ENCODE data around the gene SOS1.

SOS1 gene

DNA sequence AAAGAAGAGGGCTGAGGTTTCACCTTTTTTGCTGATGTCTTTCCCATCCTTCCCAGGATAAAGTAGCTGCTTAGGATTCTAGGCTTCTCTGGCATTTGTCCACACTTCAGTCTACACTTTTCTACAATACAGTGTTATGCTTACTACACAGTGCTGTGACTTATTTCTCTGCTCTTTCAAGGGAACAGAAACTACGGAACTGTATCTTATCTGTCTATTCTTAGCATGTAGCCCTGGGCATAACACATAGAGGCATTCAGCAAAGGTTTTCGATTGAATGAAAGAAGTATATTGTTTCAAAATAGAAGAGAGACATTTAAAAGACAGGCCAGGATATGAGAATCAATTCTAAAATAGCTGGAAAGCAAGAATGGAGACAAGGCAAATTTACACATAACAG lies 120.3 kb downstream of the SOS1 start:
- H3K9me3 ChIP-seq (ENCODE audit: control insufficient read depth, low read length) = no peaks in the 10 kb centered on the region

GRCh38 chr2:38997781-38998180 lies 123.1 kb downstream of the SOS1 start:
- DNase-seq = peak; percentile 93
- no peak overlapping the region for H3K4me3 ChIP-seq (ENCODE audit: insufficient read depth in 1 of 2, low read depth in 1 of 2, low read length in 2 of 2)
- no peak overlapping the region for H2BK15ac ChIP-seq (ENCODE audit: low read depth, poor library complexity, severe bottlenecking)
- H3K9me3 ChIP-seq (ENCODE audit: control insufficient read depth, low read length) = no peaks in the 10 kb centered on the region
- no peak overlapping the region for H3K4ac ChIP-seq (ENCODE audit: low read depth in 1 of 2, low read length in 2 of 2)
- H3K79me1 ChIP-seq (replicated peaks; ENCODE audit: low read length, poor library complexity, severe bottlenecking) = no peaks in the 10 kb centered on the region
- H3K36me3 ChIP-seq (ENCODE audit: control insufficient read depth in 1 of 2, insufficient read depth in 2 of 2, low read depth in 1 of 2, low read length in 2 of 2) = peaks cover 8 to 88% of the 10 kb centered on the region in 2 experiments
- no peaks in the 10 kb centered on the region for H3K4me1 ChIP-seq (ENCODE audit: control insufficient read depth, insufficient read depth, low read depth, low read length)
- H3K14ac ChIP-seq (ENCODE audit: low read length in 2 of 2) = no peak overlapping the region
- H4K91ac ChIP-seq (ENCODE audit: low read length) = no peak overlapping the region
- no peak overlapping the region for H4K8ac ChIP-seq (ENCODE audit: low read length)
- no peak overlapping the region for H3K23ac ChIP-seq (ENCODE audit: low read length in 2 of 2)
- H2AK5ac ChIP-seq (ENCODE audit: low read length, severe bottlenecking) = no peak overlapping the region
- H2AFZ ChIP-seq (ENCODE audit: low read depth, low read length) = no peak overlapping the region
- no peaks in the 10 kb centered on the region for H3K27me3 ChIP-seq (ENCODE audit: control insufficient read depth in 1 of 2, insufficient read depth in 1 of 2, low read length in 2 of 2)
- no peak overlapping the region for H3K18ac ChIP-seq (ENCODE audit: low read depth in 1 of 2, low read length in 2 of 2)
- WGBS = 26% methylated on average over 2 of the region's 4 CpGs
- H3K27ac ChIP-seq (ENCODE audit: low read length, poor library complexity, severe bottlenecking) = peak overlapping the region; percentile 8
- H3K9ac ChIP-seq (ENCODE audit: low read length) = peak overlapping the region; percentile 76
- no peak overlapping the region for H2BK5ac ChIP-seq (ENCODE audit: low read depth, low read length, poor library complexity, severe bottlenecking)
- H2BK120ac ChIP-seq (ENCODE audit: low read depth, low read length) = no peak overlapping the region
- no peak overlapping the region for H2BK12ac ChIP-seq (ENCODE audit: low read length in 2 of 2)
- H3K4me2 ChIP-seq (ENCODE audit: low read length, poor library complexity, severe bottlenecking) = no peak overlapping the region

More for the DNA sequence above, 120.3 kb downstream of the SOS1 start:
- H3K9ac ChIP-seq (ENCODE audit: low read length) = no peak overlapping the region
- H3K4ac ChIP-seq (ENCODE audit: low read depth in 1 of 2, low read length in 2 of 2) = no peak overlapping the region
- 100% methylated on average over 2 of the region's 2 CpGs for WGBS
- no peak overlapping the region for H2AFZ ChIP-seq (ENCODE audit: low read depth, low read length)
- no peaks in the 10 kb centered on the region for H3K4me1 ChIP-seq (ENCODE audit: control insufficient read depth, insufficient read depth, low read depth, low read length)
- H3K27me3 ChIP-seq (ENCODE audit: control insufficient read depth in 1 of 2, insufficient read depth in 1 of 2, low read length in 2 of 2) = no peaks in the 10 kb centered on the region
- no peak overlapping the region for H3K14ac ChIP-seq (ENCODE audit: low read length in 2 of 2)
- peaks cover 10 to 85% of the 10 kb centered on the region in 2 experiments for H3K36me3 ChIP-seq (ENCODE audit: control insufficient read depth in 1 of 2, insufficient read depth in 2 of 2, low read depth in 1 of 2, low read length in 2 of 2)
- H2AK5ac ChIP-seq (ENCODE audit: low read length, severe bottlenecking) = no peak overlapping the region
- no peak overlapping the region for H3K4me2 ChIP-seq (ENCODE audit: low read length, poor library complexity, severe bottlenecking)
- H4K8ac ChIP-seq (ENCODE audit: low read length) = no peak overlapping the region
- H2BK5ac ChIP-seq (ENCODE audit: low read depth, low read length, poor library complexity, severe bottlenecking) = no peak overlapping the region
- no peak overlapping the region for H2BK12ac ChIP-seq (ENCODE audit: low read length in 2 of 2)
- no peak overlapping the region for H3K4me3 ChIP-seq (ENCODE audit: insufficient read depth in 1 of 2, low read depth in 1 of 2, low read length in 2 of 2)
- DNase-seq = no peak
- H4K91ac ChIP-seq (ENCODE audit: low read length) = no peak overlapping the region
- H3K79me1 ChIP-seq (replicated peaks; ENCODE audit: low read length, poor library complexity, severe bottlenecking) = no peaks in the 10 kb centered on the region
- no peak overlapping the region for H2BK15ac ChIP-seq (ENCODE audit: low read depth, poor library complexity, severe bottlenecking)
- no peak overlapping the region for H3K27ac ChIP-seq (ENCODE audit: low read length, poor library complexity, severe bottlenecking)
- no peak overlapping the region for H3K18ac ChIP-seq (ENCODE audit: low read depth in 1 of 2, low read length in 2 of 2)
- no peak overlapping the region for H2BK120ac ChIP-seq (ENCODE audit: low read depth, low read length)
- no peak overlapping the region for H3K23ac ChIP-seq (ENCODE audit: low read length in 2 of 2)

- Histone ChIP-seq H3K9me3 (ENCODE audit: control insufficient read depth, low read length) (no peaks in the 10 kb centered on the region), H2AFZ (ENCODE audit: low read depth, low read length) (no peak overlapping the region), H3K27ac (ENCODE audit: low read length, poor library complexity, severe bottlenecking) (no peak overlapping the region), H3K18ac (ENCODE audit: low read depth in 1 of 2, low read length in 2 of 2) (no peak overlapping the region), H3K36me3 (ENCODE audit: control insufficient read depth in 1 of 2, insufficient read depth in 2 of 2, low read depth in 1 of 2, low read length in 2 of 2) (peaks cover 0 to 94% of the 10 kb centered on the region in 2 experiments), H4K8ac (ENCODE audit: low read length) (no peak overlapping the region), H3K4me3 (ENCODE audit: insufficient read depth in 1 of 2, low read depth in 1 of 2, low read length in 2 of 2) (no peak overlapping the region), H3K79me1 (replicated peaks; ENCODE audit: low read length, poor library complexity, severe bottlenecking) (no peaks in the 10 kb centered on the region), H2BK120ac (ENCODE audit: low read depth, low read length) (no peak overlapping the region), H3K23ac (ENCODE audit: low read length in 2 of 2) (no peak overlapping the region), H2BK12ac (ENCODE audit: low read length in 2 of 2) (no peak overlapping the region), H2BK5ac (ENCODE audit: low read depth, low read length, poor library complexity, severe bottlenecking) (no peak overlapping the region), H3K4me2 (ENCODE audit: low read length, poor library complexity, severe bottlenecking) (no peak overlapping the region), H3K4ac (ENCODE audit: low read depth in 1 of 2, low read length in 2 of 2) (no peak overlapping the region), H3K14ac (ENCODE audit: low read length in 2 of 2) (no peak overlapping the region), H3K9ac (ENCODE audit: low read length) (no peak overlapping the region), H3K27me3 (ENCODE audit: control insufficient read depth in 1 of 2, insufficient read depth in 1 of 2, low read length in 2 of 2) (no peaks in the 10 kb centered on the region), H2AK5ac (ENCODE audit: low read length, severe bottlenecking) (no peak overlapping the region), H4K91ac (ENCODE audit: low read length) (no peak overlapping the region), H2BK15ac (ENCODE audit: low read depth, poor library complexity, severe bottlenecking) (no peak overlapping the region), H3K4me1 (ENCODE audit: control insufficient read depth, insufficient read depth, low read depth, low read length) (no peaks in the 10 kb centered on the region)
- WGBS = 100% methylated on average over 1 of the region's 2 CpGs
- no peak for DNase-seq
These were observed 129.0 kb downstream of the SOS1 start for GRCh38 chr2:38991899-38992298.

- Histone ChIP-seq H2AK5ac (ENCODE audit: low read length, severe bottlenecking) (no peak overlapping the region), H2BK15ac (ENCODE audit: low read depth, poor library complexity, severe bottlenecking) (no peak overlapping the region), H3K4me3 (ENCODE audit: insufficient read depth in 1 of 2, low read depth in 1 of 2, low read length in 2 of 2) (no peak overlapping the region), H2BK120ac (ENCODE audit: low read depth, low read length) (no peak overlapping the region), H4K91ac (ENCODE audit: low read length) (no peak overlapping the region), H3K9me3 (ENCODE audit: control insufficient read depth, low read length) (no peaks in the 10 kb centered on the region), H3K4me1 (ENCODE audit: control insufficient read depth, insufficient read depth, low read depth, low read length) (no peaks in the 10 kb centered on the region), H2BK12ac (ENCODE audit: low read length in 2 of 2) (no peak overlapping the region), H4K8ac (ENCODE audit: low read length) (no peak overlapping the region), H3K18ac (ENCODE audit: low read depth in 1 of 2, low read length in 2 of 2) (no peak overlapping the region), H2AFZ (ENCODE audit: low read depth, low read length) (no peak overlapping the region), H3K36me3 (ENCODE audit: control insufficient read depth in 1 of 2, insufficient read depth in 2 of 2, low read depth in 1 of 2, low read length in 2 of 2) (peaks cover 5 to 94% of the 10 kb centered on the region in 2 experiments), H3K27me3 (ENCODE audit: control insufficient read depth in 1 of 2, insufficient read depth in 1 of 2, low read length in 2 of 2) (no peaks in the 10 kb centered on the region), H3K4me2 (ENCODE audit: low read length, poor library complexity, severe bottlenecking) (no peak overlapping the region), H3K23ac (ENCODE audit: low read length in 2 of 2) (no peak overlapping the region), H3K14ac (ENCODE audit: low read length in 2 of 2) (no peak overlapping the region), H3K27ac (ENCODE audit: low read length, poor library complexity, severe bottlenecking) (no peak overlapping the region), H3K79me1 (replicated peaks; ENCODE audit: low read length, poor library complexity, severe bottlenecking) (peaks cover 2% of the 10 kb centered on the region), H3K4ac (ENCODE audit: low read depth in 1 of 2, low read length in 2 of 2) (no peak overlapping the region), H3K9ac (ENCODE audit: low read length) (no peak overlapping the region), H2BK5ac (ENCODE audit: low read depth, low read length, poor library complexity, severe bottlenecking) (no peak overlapping the region)
- WGBS = no CpG with 5 or more reads among the region's 1 CpG
- DNase-seq = no peak
These were observed 132.1 kb downstream of the SOS1 start for GRCh38 chr2:38988716-38989115.
